ENCODE data around the gene ZNF319.

The ZNF319 gene

DNA sequence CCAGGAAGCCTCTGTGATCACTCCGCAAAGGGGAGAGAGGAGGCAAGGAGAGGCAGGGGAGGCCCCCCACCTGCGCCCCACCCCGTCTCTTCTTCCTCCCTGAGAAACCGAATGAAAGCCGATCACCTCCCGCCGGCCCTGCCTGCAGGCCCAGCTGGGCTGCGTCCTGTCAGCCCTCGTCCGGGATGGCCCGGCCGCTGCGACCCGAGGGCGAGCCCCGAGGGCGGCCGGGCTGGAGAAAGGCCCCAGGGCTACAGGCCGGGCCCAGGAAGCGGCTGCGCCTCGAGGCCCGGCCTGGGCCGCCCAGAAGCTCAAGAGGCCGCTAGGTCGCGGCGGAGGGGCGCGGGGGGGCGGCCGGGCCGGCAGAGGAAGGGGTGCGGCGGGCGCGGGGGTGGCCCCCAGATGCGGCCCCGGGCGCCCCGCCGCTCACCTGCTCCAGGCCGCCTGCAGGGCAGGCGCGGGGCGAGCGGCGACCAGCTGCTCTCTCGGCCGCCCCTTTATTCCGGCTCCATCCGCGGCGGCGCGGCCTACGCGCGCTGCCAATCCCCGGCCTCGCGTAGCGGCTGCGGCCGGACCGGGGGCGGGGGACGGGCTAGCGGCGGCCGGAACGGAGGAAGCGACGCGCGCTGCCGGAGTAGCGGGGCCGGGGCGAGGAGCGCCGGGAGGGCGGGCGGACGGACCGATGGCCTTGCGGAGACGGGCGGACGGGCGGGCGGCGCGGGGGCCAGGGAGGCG lies at the start of gene ZNF319:
Gene ZNF319 (minus strand): TSS at position 702 of the 735 bp plus-strand sequence. CDS start 2,407 bp downstream, outside the sequence.
- DNase-seq = no peak

DNA sequence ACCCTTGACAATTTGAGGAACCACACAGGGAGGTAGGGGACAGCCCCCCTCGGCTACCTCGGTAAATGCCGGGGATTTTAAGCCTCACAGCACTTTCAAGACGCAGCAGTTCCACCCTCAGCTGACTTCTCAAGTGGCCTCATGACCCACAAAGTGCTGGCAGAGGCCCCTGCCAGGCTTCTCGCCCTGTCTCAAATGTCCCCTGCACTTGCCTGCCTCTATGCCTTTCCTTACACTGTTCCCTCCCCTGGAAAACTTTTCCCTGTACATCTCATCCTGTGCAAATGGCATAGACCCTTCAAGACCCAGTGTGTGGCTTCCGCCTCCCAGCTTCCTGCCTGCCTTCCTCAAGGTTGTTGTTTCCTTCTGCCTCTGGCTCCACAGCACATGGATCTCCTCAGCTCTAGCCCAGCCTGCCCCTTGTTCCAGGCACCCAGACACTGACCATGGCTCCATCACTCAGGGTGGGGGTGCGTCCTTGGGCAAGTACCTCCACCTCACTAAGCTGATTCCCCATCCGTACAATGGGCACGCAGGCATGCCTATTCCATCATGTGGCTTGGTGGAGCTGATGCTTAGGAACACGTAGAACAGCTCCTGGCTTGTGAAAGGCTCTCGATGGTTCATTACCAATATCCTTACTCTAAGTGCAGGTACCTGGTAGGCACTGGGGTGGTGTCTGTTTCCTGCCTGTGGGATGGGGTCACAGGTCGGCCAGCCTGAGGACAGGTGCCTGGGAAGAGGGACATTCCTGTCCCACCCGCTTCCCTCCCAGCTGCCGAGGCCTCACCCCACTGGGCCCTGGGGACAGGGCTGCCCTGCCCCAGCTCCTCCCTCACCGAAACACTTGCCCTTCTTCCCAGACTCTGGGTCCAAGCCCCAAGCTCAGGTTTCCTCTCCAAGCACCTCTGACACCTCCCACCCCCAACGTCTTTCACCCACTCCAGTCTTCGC lies 49.0 kb upstream of the ZNF319 start:
- DNase-seq = no peak

- no peak for DNase-seq
Observed at GRCh38 chr16:58048494-58049231, 48.2 kb upstream of the ZNF319 start.

DNA sequence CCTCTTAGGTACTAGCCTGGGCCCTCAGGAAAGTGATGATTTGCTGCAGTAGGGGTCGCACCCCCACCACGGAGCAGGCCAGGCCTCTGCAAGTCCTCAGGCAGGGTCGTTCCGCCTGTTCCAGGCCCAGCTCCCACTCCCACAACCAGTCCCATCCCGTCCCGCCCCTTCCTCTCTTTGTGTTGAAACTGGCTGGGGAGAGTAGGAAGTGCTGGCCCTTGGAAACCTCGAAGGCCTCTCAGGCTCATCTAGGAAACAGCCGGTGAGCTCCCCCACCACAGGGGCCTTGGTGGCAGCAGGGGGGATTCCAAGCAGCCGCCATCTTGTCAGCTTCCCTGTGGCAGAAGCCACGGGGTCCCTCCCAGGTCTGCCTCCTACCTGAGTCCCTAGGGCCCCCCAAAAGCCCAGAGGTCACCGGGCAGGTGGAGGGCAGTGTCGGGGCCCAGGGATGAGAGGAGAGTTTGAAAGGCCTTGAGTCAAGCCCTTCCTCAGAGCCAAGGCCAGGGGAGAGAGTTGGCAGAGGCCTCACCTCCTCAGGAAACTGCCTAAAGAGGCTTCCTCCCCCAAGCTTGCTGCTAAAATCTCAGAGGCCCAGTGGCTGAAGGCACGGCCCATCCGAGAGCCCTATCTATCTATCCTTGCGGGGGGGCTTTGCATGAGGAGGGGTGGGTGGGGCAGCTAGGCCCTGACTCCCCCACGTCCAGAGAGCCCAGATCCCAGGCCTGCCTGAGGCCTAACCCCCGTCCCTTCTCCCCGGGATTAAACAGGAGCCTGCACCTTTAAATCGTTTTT lies 47.3 kb upstream of the ZNF319 start:
- DNase-seq = no peak

GRCh38 chr16:58046936-58047335 lies 46.5 kb upstream of the ZNF319 start:
- no peak for DNase-seq

DNA sequence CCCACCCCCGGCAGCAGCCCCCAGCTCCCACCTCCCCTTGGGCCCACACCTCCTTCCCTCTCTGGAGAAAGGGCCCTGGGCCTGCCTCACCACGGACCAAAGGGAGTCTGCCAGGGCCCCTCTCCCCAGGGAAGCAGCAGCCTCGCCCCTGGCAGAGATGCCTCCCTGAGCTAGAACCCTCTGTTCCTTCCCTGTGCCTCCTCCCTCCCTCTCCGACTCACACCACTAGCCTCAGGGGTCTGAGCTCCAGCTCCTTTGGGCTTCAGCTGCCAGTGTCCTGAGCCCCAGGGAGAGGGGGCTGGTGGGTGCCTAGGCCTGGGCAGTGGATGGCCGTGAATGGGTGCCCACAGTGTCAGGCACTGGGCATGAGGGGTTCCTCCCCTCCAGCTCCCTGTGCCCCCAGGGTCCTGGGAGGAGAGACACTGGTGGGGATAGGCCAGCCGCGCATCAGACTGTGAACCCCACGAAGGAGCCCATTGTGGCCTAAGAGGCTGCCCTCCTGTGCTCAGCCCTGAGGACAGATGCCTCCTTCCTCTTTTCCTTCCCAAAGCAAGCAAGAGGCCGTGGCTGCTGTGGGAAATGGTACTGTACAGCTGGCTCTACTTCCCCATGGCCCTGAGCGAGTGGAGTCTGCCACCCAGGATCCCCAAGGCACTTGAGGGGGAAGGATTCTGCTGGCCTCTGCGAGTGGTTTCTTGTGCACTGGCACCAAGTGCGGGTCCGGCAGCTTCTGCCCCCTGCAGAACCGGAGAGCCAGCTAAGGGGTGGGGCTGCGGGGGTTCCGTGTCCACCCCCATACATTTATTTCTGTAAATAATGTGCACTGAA lies 45.8 kb upstream of the ZNF319 start:
- DNase-seq = no peak

- DNase-seq = no peak
Observed at GRCh38 chr16:58045096-58045495, 44.6 kb upstream of the ZNF319 start.

DNA sequence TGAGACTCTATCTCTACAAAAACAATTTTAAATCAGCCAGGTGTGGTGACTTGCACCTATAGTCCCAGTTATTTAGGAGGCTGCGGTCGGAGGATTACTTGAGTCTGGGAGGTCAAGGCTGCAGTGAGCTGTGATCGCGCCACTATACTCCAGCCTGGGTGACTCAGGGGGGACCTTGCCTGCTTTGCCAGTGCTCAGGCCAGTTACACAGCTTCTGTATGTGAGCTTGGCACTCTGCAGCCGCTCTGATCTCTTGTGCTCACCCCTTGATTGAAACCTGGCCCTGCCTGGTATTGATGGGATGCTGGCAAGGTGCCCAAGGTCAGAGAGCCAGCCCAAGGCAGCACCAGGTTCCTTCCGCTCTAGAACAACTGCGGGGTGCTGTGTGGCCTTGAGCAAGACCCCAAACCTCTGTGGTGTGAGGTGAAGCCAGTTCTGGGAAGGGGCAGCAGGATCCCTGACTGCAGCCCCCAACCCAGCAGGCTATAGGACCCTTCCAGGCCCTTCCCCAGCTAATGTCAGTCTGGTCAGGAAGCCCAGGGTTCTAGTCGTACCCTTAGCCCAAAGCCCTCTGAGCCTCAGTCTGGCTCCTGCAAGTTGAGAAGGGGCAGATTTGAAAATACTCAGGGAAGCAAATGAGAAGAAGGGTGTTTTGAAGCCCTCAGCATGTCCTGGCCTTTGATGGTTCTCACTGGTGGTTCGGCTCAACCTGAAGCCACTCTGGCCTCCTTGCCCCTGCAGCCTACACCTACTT lies 44.0 kb upstream of the ZNF319 start:
- no peak for DNase-seq

GRCh38 chr16:58043571-58044155 lies 43.2 kb upstream of the ZNF319 start:
- DNase-seq = no peak

- DNase-seq = no peak
Observed at GRCh38 chr16:58042886-58043515, 42.5 kb upstream of the ZNF319 start.

GRCh38 chr16:58042001-58042885 lies 41.8 kb upstream of the ZNF319 start:
- no peak for DNase-seq

GRCh38 chr16:58041628-58041955 lies 41.1 kb upstream of the ZNF319 start:
- no peak for DNase-seq

GRCh38 chr16:58040945-58041627 lies 40.6 kb upstream of the ZNF319 start:
- DNase-seq = no peak

DNA sequence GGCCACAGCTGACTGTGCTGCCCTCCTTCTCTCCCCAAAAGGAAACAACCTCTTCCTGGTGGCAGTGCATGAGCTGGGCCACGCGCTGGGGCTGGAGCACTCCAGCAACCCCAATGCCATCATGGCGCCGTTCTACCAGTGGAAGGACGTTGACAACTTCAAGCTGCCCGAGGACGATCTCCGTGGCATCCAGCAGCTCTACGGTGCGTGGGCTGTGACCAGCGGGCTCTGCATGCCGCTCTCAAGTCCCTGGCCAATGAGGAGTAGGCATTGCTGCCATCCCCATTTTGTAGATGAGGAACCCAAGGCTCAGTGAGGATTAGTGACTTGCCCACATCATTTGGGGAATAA lies 40.0 kb upstream of the ZNF319 start:
- no peak for DNase-seq

GRCh38 chr16:58039829-58040495 lies 39.5 kb upstream of the ZNF319 start:
- DNase-seq = no peak

DNA sequence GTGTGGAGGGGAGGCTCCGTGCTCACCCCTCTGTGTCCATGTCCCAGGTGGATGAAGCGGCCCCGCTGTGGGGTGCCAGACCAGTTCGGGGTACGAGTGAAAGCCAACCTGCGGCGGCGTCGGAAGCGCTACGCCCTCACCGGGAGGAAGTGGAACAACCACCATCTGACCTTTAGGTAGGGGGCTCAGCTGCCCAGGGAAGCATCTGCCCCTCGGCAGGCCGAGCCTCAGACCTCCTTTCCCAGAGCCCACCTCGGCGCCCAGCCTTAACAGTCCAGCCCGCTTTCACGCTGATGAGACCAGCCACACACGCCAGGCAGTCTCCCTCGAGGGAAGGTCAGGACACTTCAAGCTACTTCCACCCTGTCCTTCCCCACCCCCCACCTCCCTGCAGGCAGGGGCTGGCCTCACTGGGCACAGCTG lies 37.8 kb upstream of the ZNF319 start:
- no peak for DNase-seq

Data from anterior cingulate cortex (tissue), 58 donors.